Gastroesophageal sphincter (tissue), 4 donors: ENCODE data around the gene DAPK2. TPM values are rescaled to one million over a fixed set of nuclear protein-coding genes. Genes with fewer than 3 reads are reported as not detected.
"Not testable (repeated sequence)": the region's sequence is repeated elsewhere in the genome, so short reads cannot be mapped to it uniquely, and the experiment has no call there.

ENCODE experiments used
- ATAC-seq: fragments of 150-250 bp; one replicate; pipeline ENCODE4 v1.9.1; 2016; ENCODE audit warnings: mild to moderate bottlenecking, moderate library complexity
- H3K27ac ChIP-seq, 4 donors: fragments of 200-600 bp; sonication (generic) in 3 of 4; 1 replicate in 3 of 4; 2 replicates in 1 of 4; pipeline ENCODE4 v1.5.1; 2016 to 2019
- H3K27me3 ChIP-seq: fragments of 200-600 bp; sonication (generic); one replicate; pipeline ENCODE4 v1.5.1; 2019
- H3K36me3 ChIP-seq, 2 donors: fragments of 200-600 bp; sonication (generic); one replicate each; pipeline ENCODE4 v1.5.1; 2019; ENCODE audit warnings: control low read depth in 1 of 2
- H3K4me1 ChIP-seq, 3 donors: fragments of 200-600 bp; sonication (generic); 1 replicate in 2 of 3; 2 replicates in 1 of 3; pipeline ENCODE4 v1.5.1; 2016 to 2019; ENCODE audit warnings: control low read depth in 2 of 3
- H3K4me3 ChIP-seq, 2 donors: fragments of 200-600 bp; sonication (generic); one replicate each; pipeline ENCODE4 v1.5.1; 2019; ENCODE audit warnings: mild to moderate bottlenecking in 1 of 2, moderate library complexity in 1 of 2
- H3K9me3 ChIP-seq, 3 donors: fragments of 200-600 bp; sonication (generic); one replicate each; pipeline ENCODE4 v1.5.1; 2017 to 2019; ENCODE audit warnings: control low read depth in 2 of 3
- EP300 ChIP-seq: sonication (generic); formaldehyde crosslinking; IDR thresholded peaks from one replicate; pipeline ENCODE4 v1.6.1; 2017; ENCODE audit warnings: antibody characterized with exemption, mild to moderate bottlenecking
- POLR2A ChIP-seq, 2 donors: fragments of 450-650 bp; IDR thresholded peaks; one replicate each; pipeline ENCODE4 v1.6.1; 2017; ENCODE audit warnings: antibody characterized with exemption in 2 of 2, mild to moderate bottlenecking in 2 of 2, moderate library complexity in 1 of 2
- POLR2AphosphoS5 ChIP-seq: sonication (generic); formaldehyde crosslinking; IDR thresholded peaks from one replicate; pipeline ENCODE4 v1.6.1; 2017; ENCODE audit warnings: antibody characterized with exemption
- WGBS, 2 donors: methylation state at CpG; one replicate each; pipeline ENCODE4 v1.1.5; 2018; ENCODE audit warnings: low coverage in 1 of 2; 5-methylcytosine and 5-hydroxymethylcytosine counted together
- total RNA-seq, 4 donors: library from RNA; depleted of rRNA; stranded (reverse); fragments of >200 nt; gene quantifications; one replicate each; pipeline ENCODE4 v1.1.0, GENCODE V29; 2016
- TF ChIP-seq, protein P1 (sequence below), 4 experiments: fragments of 200-600 bp in 2 of 4; fragments of 450-650 bp in 2 of 4; sonication (generic) in 1 of 4; IDR thresholded peaks; one replicate each; pipeline ENCODE4 v1.5.1; 2017 to 2019; ENCODE audit warnings: antibody characterized with exemption in 4 of 4, mild to moderate bottlenecking in 2 of 4, moderate library complexity in 2 of 4

Gene DAPK2
- total RNA-seq, 4 donors from 2014 or later: 2.0 to 9.5 (median 6.4) TPM

DNA sequence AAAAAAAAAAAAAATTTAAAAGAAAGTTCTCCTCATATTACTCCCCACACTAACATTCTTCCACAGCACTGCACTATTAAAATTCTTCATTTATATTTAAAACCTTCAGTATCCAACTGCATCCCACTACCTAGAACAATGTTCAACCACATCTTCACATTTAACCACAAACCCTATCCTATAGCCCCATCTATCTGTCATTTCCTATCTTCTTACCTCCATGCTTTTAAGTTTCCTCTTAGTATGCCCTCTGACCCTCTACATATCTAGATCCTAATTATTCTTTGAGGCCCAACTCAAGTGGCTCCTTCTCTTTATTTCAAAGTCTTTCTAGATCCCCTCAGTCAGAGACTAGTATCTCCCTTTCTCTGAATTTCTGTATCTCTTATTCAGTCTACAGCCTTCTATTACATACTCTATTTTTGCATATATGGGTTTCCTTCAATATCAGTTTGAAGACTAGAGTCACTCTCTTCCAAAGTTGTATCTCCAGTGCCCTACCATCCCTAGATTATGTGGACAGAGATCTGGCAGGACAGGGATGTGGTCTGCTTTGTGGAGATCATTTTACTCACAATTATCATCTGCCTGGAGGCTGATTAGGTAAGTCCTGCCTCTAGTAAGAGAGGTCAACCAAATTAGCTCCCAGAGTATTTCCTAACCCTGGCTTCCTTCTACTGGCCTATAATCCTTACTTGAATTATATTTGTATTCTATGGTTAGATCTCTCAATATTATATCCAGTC lies 46.0 kb upstream of the DAPK2 start:
- no peaks in the 10 kb centered on the region for H3K9me3 ChIP-seq
- no peak for ATAC-seq
- TF ChIP-seq POLR2A (IDR thresholded peaks at IDR 0.05): no peak
- TF ChIP-seq, protein P1, sequence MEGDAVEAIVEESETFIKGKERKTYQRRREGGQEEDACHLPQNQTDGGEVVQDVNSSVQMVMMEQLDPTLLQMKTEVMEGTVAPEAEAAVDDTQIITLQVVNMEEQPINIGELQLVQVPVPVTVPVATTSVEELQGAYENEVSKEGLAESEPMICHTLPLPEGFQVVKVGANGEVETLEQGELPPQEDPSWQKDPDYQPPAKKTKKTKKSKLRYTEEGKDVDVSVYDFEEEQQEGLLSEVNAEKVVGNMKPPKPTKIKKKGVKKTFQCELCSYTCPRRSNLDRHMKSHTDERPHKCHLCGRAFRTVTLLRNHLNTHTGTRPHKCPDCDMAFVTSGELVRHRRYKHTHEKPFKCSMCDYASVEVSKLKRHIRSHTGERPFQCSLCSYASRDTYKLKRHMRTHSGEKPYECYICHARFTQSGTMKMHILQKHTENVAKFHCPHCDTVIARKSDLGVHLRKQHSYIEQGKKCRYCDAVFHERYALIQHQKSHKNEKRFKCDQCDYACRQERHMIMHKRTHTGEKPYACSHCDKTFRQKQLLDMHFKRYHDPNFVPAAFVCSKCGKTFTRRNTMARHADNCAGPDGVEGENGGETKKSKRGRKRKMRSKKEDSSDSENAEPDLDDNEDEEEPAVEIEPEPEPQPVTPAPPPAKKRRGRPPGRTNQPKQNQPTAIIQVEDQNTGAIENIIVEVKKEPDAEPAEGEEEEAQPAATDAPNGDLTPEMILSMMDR (IDR thresholded peaks at IDR 0.05): no peak
- TF ChIP-seq EP300: no peak
- no peak for TF ChIP-seq POLR2AphosphoS5
- peaks cover 0 to 24% of the 10 kb centered on the region in 2 donors for H3K36me3 ChIP-seq
- peaks cover 2 to 52% (median 19%) of the 10 kb centered on the region in 3 donors for H3K4me1 ChIP-seq
- peak overlapping the region in 1 of 2 donors; percentile 71 for H3K4me3 ChIP-seq
- peak overlapping the region in 1 of 4 donors; percentile 88 for H3K27ac ChIP-seq
- no peaks in the 10 kb centered on the region for H3K27me3 ChIP-seq

DNA sequence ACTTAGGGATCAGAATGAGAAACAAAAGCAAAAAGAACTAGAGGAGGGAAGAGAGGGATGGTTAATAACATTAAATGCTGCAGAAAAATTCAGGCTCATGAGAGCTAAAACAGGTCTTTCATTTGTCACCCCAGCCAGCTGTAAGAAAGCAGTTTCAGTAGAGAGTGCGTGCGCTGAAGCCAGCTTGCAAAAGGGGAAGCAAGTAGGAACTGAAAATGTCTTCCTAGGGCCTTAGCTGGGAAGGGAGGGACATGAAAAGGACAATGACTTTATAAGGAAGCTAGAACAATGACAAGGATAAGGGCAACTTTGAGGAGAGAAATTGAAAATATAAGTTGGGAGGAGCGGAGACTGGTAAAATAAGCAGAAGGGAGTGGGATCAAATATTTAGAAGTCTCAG lies 44.2 kb upstream of the DAPK2 start:
- Histone ChIP-seq H3K9me3 (no peaks in the 10 kb centered on the region), H3K4me3 (no peak overlapping the region), H3K27me3 (no peaks in the 10 kb centered on the region), H3K36me3 (peaks cover 0 to 42% of the 10 kb centered on the region in 2 donors), H3K4me1 (peaks cover 2 to 40% (median 13%) of the 10 kb centered on the region in 3 donors), H3K27ac (peak overlapping the region in 2 of 4 donors; percentile 41 to 54)
- no peak for TF ChIP-seq POLR2AphosphoS5
- no peak for TF ChIP-seq POLR2A (IDR thresholded peaks at IDR 0.05)
- TF ChIP-seq, protein P1 (IDR thresholded peaks at IDR 0.05): no peak
- no peak for TF ChIP-seq EP300
- WGBS, 2 donors: 40 to 94% methylated on average over 2 to 3 of the region's 3 CpGs
- no peak for ATAC-seq

DNA sequence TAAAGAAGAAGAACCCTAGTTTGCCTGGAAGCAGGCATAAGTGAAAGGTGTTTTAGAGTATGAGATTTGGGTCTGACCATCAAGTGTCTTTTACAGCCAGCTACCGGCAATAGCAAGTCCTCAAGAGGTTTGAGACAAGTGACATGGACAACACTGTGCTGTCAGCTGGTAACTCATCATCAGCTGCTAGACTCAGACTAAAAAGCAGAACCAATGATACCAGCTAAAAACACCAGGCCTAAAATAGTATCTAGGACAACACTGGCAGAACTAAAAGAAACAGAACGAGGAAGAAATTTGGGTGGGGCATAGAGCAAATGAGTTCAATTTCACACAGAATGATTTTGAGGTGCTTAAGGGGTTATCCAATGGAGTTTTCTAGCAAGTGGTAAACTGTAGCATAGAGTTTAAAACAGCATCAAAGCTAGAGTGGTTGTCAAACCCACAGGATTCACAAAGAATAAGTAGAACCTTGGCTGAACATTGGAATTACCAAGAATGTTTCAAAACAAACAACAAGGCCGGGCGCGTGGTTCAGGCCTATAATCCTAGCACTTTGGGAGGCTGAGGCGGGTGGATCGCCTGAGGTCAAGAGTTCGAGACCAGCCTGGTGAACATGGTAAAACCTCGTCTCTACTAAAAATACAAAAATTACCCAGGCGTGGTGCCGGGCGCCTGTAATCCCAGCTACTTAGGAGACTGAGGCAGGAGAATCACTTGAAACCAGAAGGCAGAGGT lies 43.4 kb upstream of the DAPK2 start:
- no peak overlapping the region for H3K4me3 ChIP-seq
- H3K4me1 ChIP-seq: peaks cover 0 to 32% (median 5%) of the 10 kb centered on the region in 3 donors
- TF ChIP-seq POLR2A (IDR thresholded peaks at IDR 0.05) (no peak), EP300 (no peak), POLR2AphosphoS5 (no peak)
- TF ChIP-seq, protein P1 (IDR thresholded peaks at IDR 0.05): no peak
- peaks cover 0 to 50% of the 10 kb centered on the region in 2 donors for H3K36me3 ChIP-seq
- WGBS, 2 donors: 79 to 89% methylated on average over 2 to 12 of the region's 12 CpGs
- no peaks in the 10 kb centered on the region for H3K9me3 ChIP-seq
- no peaks in the 10 kb centered on the region for H3K27me3 ChIP-seq
- ATAC-seq: no peak
- peak overlapping the region in 2 of 4 donors; percentile 41 to 54 for H3K27ac ChIP-seq

DNA sequence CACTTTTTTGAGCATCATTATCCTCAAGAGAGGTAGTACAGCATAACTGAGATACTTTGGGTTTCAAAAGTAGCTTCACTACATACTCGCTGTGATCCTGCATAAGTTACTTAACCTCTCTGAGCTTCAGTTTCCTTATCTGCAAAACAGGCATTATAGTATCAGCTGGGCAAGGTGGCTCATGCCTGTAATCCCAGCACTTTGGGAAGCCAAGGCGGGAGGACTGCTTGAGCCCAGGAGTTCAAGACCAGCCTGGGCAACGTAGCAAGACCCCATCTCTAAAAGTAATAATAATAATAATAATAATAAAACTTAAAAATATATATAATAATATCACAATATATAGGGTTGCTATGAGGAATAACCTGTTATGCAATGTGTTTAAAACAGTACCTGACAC lies 36.5 kb upstream of the DAPK2 start:
- Histone ChIP-seq H3K27me3 (no peaks in the 10 kb centered on the region), H3K27ac (no peak overlapping the region), H3K4me1 (no peaks in the 10 kb centered on the region), H3K4me3 (no peak overlapping the region), H3K36me3 (peaks cover 0 to 87% of the 10 kb centered on the region in 2 donors), H3K9me3 (no peaks in the 10 kb centered on the region)
- WGBS, 2 donors: 67 to 100% methylated on average over 1 to 3 of the region's 3 CpGs
- ATAC-seq: no peak
- no peak for TF ChIP-seq POLR2A (IDR thresholded peaks at IDR 0.05)
- TF ChIP-seq, protein P1 (IDR thresholded peaks at IDR 0.05): no peak
- TF ChIP-seq POLR2AphosphoS5: no peak
- TF ChIP-seq EP300: no peak

DNA sequence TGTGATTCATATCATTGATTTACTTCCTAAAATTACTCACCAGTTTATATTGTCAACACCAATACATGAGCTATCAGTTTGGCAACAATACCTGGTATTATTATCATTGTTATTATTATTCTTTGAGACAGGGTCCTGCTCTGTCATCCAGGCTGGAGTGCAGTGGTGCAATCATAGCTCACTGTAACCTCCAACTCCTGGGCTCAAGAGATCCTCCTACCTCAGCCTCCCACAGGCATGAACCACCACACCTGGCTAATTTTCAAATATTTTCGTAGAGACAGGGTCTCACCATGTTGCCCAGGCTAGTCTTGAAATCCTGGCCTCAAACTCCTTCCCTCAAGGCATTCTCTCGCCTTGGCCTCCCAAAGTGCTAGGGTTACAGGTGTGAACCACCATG lies 27.2 kb upstream of the DAPK2 start:
- H3K9me3 ChIP-seq, H3K27ac ChIP-seq, H3K4me3 ChIP-seq, H3K27me3 ChIP-seq, ATAC-seq: not testable (repeated sequence)
- H3K36me3 ChIP-seq: peaks cover 0 to 40% of the 10 kb centered on the region in 2 donors
- WGBS, 2 donors: 92 to 100% methylated on average over 1 to 2 of the region's 2 CpGs
- peaks cover 0 to 29% (median 0%) of the 10 kb centered on the region in 3 donors for H3K4me1 ChIP-seq
